ENCODE measurements around the gene SLC25A27.

Gene SLC25A27

GRCh38 chr6:46715141-46715540 is 62.4 kb downstream of the SLC25A27 start:
- DNase-seq (ENCODE audit: low spot score): no peak

- DNase-seq (ENCODE audit: low spot score): no peak
Observed at GRCh38 chr6:46719099-46719498, 66.3 kb downstream of the SLC25A27 start.

GRCh38 chr6:46720401-46720800 is 67.6 kb downstream of the SLC25A27 start:
- no peak for DNase-seq (ENCODE audit: low spot score)

Data from activated CD4-positive, alpha-beta T cell treated with anti-CD3 and anti-CD28 coated beads, Interleukin-2, Interleukin-4, amounts not matched to agents 100 ng/mL and 50 ng/mL, durations not matched to agents 16 hours and 8 hours (primary cell).